KOPT-K1 (cell line): ENCODE measurements around the gene B3GNT5.

Experiments
- H3K27ac ChIP-seq: fragments of 200-600 bp; sonication (generic); 2 replicates; pipeline ENCODE4 v1.5.1; 2016; ENCODE audit warnings: antibody characterized with exemption, mild to moderate bottlenecking, low read depth, low read length; ENCODE audit not compliant: poor library complexity, severe bottlenecking
- H3K36me3 ChIP-seq: fragments of 200-600 bp; sonication (generic); 2 replicates; pipeline ENCODE4 v1.5.1; 2017; ENCODE audit warnings: antibody characterized with exemption, mild to moderate bottlenecking, low read length, moderate library complexity; ENCODE audit not compliant: insufficient read depth
- H3K9me3 ChIP-seq: fragments of 200-600 bp; sonication (generic); 2 replicates; pipeline ENCODE4 v1.5.1; 2017; ENCODE audit warnings: antibody characterized with exemption, low read length, mild to moderate bottlenecking; ENCODE audit not compliant: insufficient read depth, poor library complexity, severe bottlenecking

The B3GNT5 gene

GRCh38 chr3:183267140-183267539, 14.1 kb downstream of the B3GNT5 start:
- H3K27ac ChIP-seq = no peak overlapping the region

GRCh38 chr3:183268366-183268765, 15.3 kb downstream of the B3GNT5 start:
- Histone ChIP-seq H3K9me3 (no peaks in the 10 kb centered on the region), H3K27ac (no peak overlapping the region), H3K36me3 (no peaks in the 10 kb centered on the region)

More at GRCh38 chr3:183267140-183267539, 14.1 kb downstream of the B3GNT5 start:
- no peaks in the 10 kb centered on the region for H3K36me3 ChIP-seq
- no peaks in the 10 kb centered on the region for H3K9me3 ChIP-seq

- no peaks in the 10 kb centered on the region for H3K9me3 ChIP-seq
- H3K27ac ChIP-seq = no peak overlapping the region
- H3K36me3 ChIP-seq = no peaks in the 10 kb centered on the region
These were observed 16.3 kb downstream of the B3GNT5 start for GRCh38 chr3:183269345-183269744.

GRCh38 chr3:183270344-183270743, 17.3 kb downstream of the B3GNT5 start:
- Histone ChIP-seq H3K9me3 (no peaks in the 10 kb centered on the region), H3K27ac (no peak overlapping the region), H3K36me3 (no peaks in the 10 kb centered on the region)

- Histone ChIP-seq H3K27ac (no peak overlapping the region), H3K36me3 (no peaks in the 10 kb centered on the region), H3K9me3 (no peaks in the 10 kb centered on the region)
These were observed 19.1 kb downstream of the B3GNT5 start for GRCh38 chr3:183272142-183272541.

- no peaks in the 10 kb centered on the region for H3K9me3 ChIP-seq
- H3K36me3 ChIP-seq = no peaks in the 10 kb centered on the region
- H3K27ac ChIP-seq = no peak overlapping the region
These were observed 19.7 kb downstream of the B3GNT5 start for GRCh38 chr3:183272791-183273190.

GRCh38 chr3:183274609-183275008, 21.6 kb downstream of the B3GNT5 start:
- no peak overlapping the region for H3K27ac ChIP-seq
- no peaks in the 10 kb centered on the region for H3K9me3 ChIP-seq

GRCh38 chr3:183275418-183275817, 22.4 kb downstream of the B3GNT5 start:
- H3K27ac ChIP-seq = no peak overlapping the region
- no peaks in the 10 kb centered on the region for H3K36me3 ChIP-seq
- H3K9me3 ChIP-seq = no peaks in the 10 kb centered on the region

More at GRCh38 chr3:183274609-183275008, 21.6 kb downstream of the B3GNT5 start:
- H3K36me3 ChIP-seq = no peaks in the 10 kb centered on the region

GRCh38 chr3:183275937-183276336, 22.9 kb downstream of the B3GNT5 start:
- Histone ChIP-seq H3K36me3 (no peaks in the 10 kb centered on the region), H3K27ac (no peak overlapping the region), H3K9me3 (no peaks in the 10 kb centered on the region)

- no peaks in the 10 kb centered on the region for H3K36me3 ChIP-seq
- H3K9me3 ChIP-seq = no peaks in the 10 kb centered on the region
- H3K27ac ChIP-seq = no peak overlapping the region
These were observed 24.2 kb downstream of the B3GNT5 start for GRCh38 chr3:183277260-183277659.

GRCh38 chr3:183278479-183279088, 25.5 kb downstream of the B3GNT5 start:
- no peaks in the 10 kb centered on the region for H3K9me3 ChIP-seq
- H3K27ac ChIP-seq = no peak overlapping the region
- H3K36me3 ChIP-seq = no peaks in the 10 kb centered on the region

- no peak overlapping the region for H3K27ac ChIP-seq
- H3K9me3 ChIP-seq = no peaks in the 10 kb centered on the region
- no peaks in the 10 kb centered on the region for H3K36me3 ChIP-seq
These were observed 26.3 kb downstream of the B3GNT5 start for GRCh38 chr3:183279371-183279770.

- Histone ChIP-seq H3K9me3 (no peaks in the 10 kb centered on the region), H3K36me3 (no peaks in the 10 kb centered on the region), H3K27ac (no peak overlapping the region)
These were observed 28.2 kb downstream of the B3GNT5 start for GRCh38 chr3:183281126-183281797.

GRCh38 chr3:183283886-183284285, 30.8 kb downstream of the B3GNT5 start:
- Histone ChIP-seq H3K27ac (no peak overlapping the region), H3K36me3 (no peaks in the 10 kb centered on the region), H3K9me3 (no peaks in the 10 kb centered on the region)

GRCh38 chr3:183284570-183284969, 31.5 kb downstream of the B3GNT5 start:
- H3K36me3 ChIP-seq = no peaks in the 10 kb centered on the region
- no peak overlapping the region for H3K27ac ChIP-seq
- no peaks in the 10 kb centered on the region for H3K9me3 ChIP-seq

- H3K9me3 ChIP-seq = no peaks in the 10 kb centered on the region
- peak overlapping the region; percentile 47 for H3K27ac ChIP-seq
- H3K36me3 ChIP-seq = no peaks in the 10 kb centered on the region
These were observed 32.3 kb downstream of the B3GNT5 start for GRCh38 chr3:183285318-183285717.
